Endodermal cell (in vitro differentiated cells): ENCODE measurements around the gene PHF19. TPM values are rescaled to one million over a fixed set of nuclear protein-coding genes. Genes with fewer than 3 reads are reported as not detected.
A peak's percentile ranks its signal among the peaks of the same experiment; 100 is the strongest.

ENCODE experiments used
- DNase-seq: peaks from one replicate; pipeline ENCODE4 v3.0.0-alpha.2; 2017
- H3K27ac ChIP-seq: 2 replicates; pipeline ENCODE4 v1.5.1; 2013; ENCODE audit warnings: mild to moderate bottlenecking, low read depth, low read length, moderate library complexity
- H3K27me3 ChIP-seq: 2 replicates; pipeline ENCODE4 v1.6.1; 2013; ENCODE audit warnings: mild to moderate bottlenecking, low read length, moderate library complexity; ENCODE audit not compliant: insufficient read depth, control insufficient read depth, poor library complexity, severe bottlenecking
- H3K36me3 ChIP-seq: 2 replicates; pipeline ENCODE4 v1.7.0; 2013; ENCODE audit warnings: mild to moderate bottlenecking, low read length, moderate library complexity; ENCODE audit not compliant: control insufficient read depth, insufficient read depth
- H3K4me1 ChIP-seq: one replicate; pipeline ENCODE4 v1.7.0; 2013; ENCODE audit warnings: low read length; ENCODE audit not compliant: control insufficient read depth, insufficient read depth
- H3K4me3 ChIP-seq: 2 replicates; pipeline ENCODE4 v1.5.1; 2013; ENCODE audit warnings: mild to moderate bottlenecking, low read length, moderate library complexity
- H3K9ac ChIP-seq: 2 replicates; pipeline ENCODE4 v1.6.1; 2013; ENCODE audit warnings: mild to moderate bottlenecking, low read length, moderate library complexity; ENCODE audit not compliant: poor library complexity, severe bottlenecking; ENCODE audit errors: extremely low read depth
- H3K9me3 ChIP-seq: 2 replicates; pipeline ENCODE4 v1.6.1; 2013; ENCODE audit warnings: mild to moderate bottlenecking, low read length, moderate library complexity; ENCODE audit not compliant: control insufficient read depth
- H3K27ac Mint-ChIP-seq: 2 replicates; pipeline ENCODE4 v1.8.0; 2020; ENCODE audit warnings: mixed read lengths
- H3K27me3 Mint-ChIP-seq: 2 replicates; pipeline ENCODE4 v1.8.0; 2021; ENCODE audit warnings: mild to moderate bottlenecking, mixed read lengths; ENCODE audit not compliant: insufficient read depth
- H3K36me3 Mint-ChIP-seq: 2 replicates; pipeline ENCODE4 v1.8.0; 2020; ENCODE audit warnings: low read depth, mixed read lengths
- H3K4me1 Mint-ChIP-seq: 2 replicates; pipeline ENCODE4 v1.8.0; 2020; ENCODE audit warnings: mixed read lengths
- H3K4me3 Mint-ChIP-seq: 2 replicates; pipeline ENCODE4 v1.8.0; 2020; ENCODE audit warnings: mild to moderate bottlenecking, moderate library complexity, mixed read lengths
- H3K9me3 Mint-ChIP-seq: 2 replicates; pipeline ENCODE4 v1.8.0; 2020; ENCODE audit warnings: mild to moderate bottlenecking, mixed read lengths
- WGBS, 2 experiments: methylation state at CpG; one replicate each; pipeline versions ENCODE4 v1.1.5 to v1.1.7; 2013; ENCODE audit warnings: missing lambda C conversion rate in 2 of 2, mixed read lengths in 1 of 2; ENCODE audit not compliant: insufficient coverage in 1 of 2, insufficient read length in 1 of 2; 5-methylcytosine and 5-hydroxymethylcytosine counted together
- total RNA-seq, 2 donors: library from RNA; stranded (reverse); fragmentation: NEBNext Ultra II Directional in 1 of 2; extraction: Animal tissue kit (Norgen Biotek cat#: 25700) in 1 of 2; gene quantifications; 2 replicates in 1 of 2; 3 replicates in 1 of 2; pipeline ENCODE4 v1.2.1, GENCODE V29; 2021
- TF ChIP-seq, protein P1 (sequence below): fragments of 200-600 bp; sonication (generic); conservative IDR thresholded peaks from 2 replicates; pipeline ENCODE4 v1.5.0; 2021; ENCODE audit warnings: antibody characterized with exemption, mild to moderate bottlenecking

PHF19 gene
- total RNA-seq, 2 donors from 2014 or later: 17.9 to 21.9 TPM

GRCh38 chr9:120867676-120868338, 9.2 kb downstream of the PHF19 start:
- no peak overlapping the region for H3K9ac ChIP-seq
- no peaks in the 10 kb centered on the region for H3K36me3 ChIP-seq
- Mint-ChIP-seq H3K36me3 (peaks cover 5% of the 10 kb centered on the region), H3K27ac (no peak overlapping the region), H3K27me3 (no peaks in the 10 kb centered on the region), H3K4me1 (peaks cover 2% of the 10 kb centered on the region), H3K9me3 (no peaks in the 10 kb centered on the region), H3K4me3 (peak overlapping the region; percentile 72)
- TF ChIP-seq, protein P1, sequence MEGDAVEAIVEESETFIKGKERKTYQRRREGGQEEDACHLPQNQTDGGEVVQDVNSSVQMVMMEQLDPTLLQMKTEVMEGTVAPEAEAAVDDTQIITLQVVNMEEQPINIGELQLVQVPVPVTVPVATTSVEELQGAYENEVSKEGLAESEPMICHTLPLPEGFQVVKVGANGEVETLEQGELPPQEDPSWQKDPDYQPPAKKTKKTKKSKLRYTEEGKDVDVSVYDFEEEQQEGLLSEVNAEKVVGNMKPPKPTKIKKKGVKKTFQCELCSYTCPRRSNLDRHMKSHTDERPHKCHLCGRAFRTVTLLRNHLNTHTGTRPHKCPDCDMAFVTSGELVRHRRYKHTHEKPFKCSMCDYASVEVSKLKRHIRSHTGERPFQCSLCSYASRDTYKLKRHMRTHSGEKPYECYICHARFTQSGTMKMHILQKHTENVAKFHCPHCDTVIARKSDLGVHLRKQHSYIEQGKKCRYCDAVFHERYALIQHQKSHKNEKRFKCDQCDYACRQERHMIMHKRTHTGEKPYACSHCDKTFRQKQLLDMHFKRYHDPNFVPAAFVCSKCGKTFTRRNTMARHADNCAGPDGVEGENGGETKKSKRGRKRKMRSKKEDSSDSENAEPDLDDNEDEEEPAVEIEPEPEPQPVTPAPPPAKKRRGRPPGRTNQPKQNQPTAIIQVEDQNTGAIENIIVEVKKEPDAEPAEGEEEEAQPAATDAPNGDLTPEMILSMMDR: no peak
- H3K27ac ChIP-seq: no peak overlapping the region
- no peaks in the 10 kb centered on the region for H3K9me3 ChIP-seq
- H3K27me3 ChIP-seq: no peaks in the 10 kb centered on the region
- H3K4me3 ChIP-seq: peak overlapping the region; percentile 67
- WGBS, 2 experiments: 95 to 97% methylated on average over 10 to 15 of the region's 15 CpGs
- DNase-seq: no peak
- H3K4me1 ChIP-seq: no peaks in the 10 kb centered on the region

- Histone ChIP-seq H3K27ac (no peak overlapping the region), H3K9me3 (no peaks in the 10 kb centered on the region), H3K9ac (no peak overlapping the region), H3K4me1 (no peaks in the 10 kb centered on the region), H3K4me3 (no peak overlapping the region), H3K36me3 (peaks cover 6% of the 10 kb centered on the region), H3K27me3 (no peaks in the 10 kb centered on the region)
- Mint-ChIP-seq H3K4me3 (no peak overlapping the region), H3K27me3 (no peaks in the 10 kb centered on the region), H3K27ac (no peak overlapping the region), H3K9me3 (no peaks in the 10 kb centered on the region), H3K4me1 (no peaks in the 10 kb centered on the region), H3K36me3 (no peaks in the 10 kb centered on the region)
- TF ChIP-seq, protein P1: no peak
- 89 to 91% methylated on average over 4 to 6 of the region's 6 CpGs for WGBS, 2 experiments
- DNase-seq: no peak
Observed at GRCh38 chr9:120866651-120867050, 10.3 kb downstream of the PHF19 start.

GRCh38 chr9:120865809-120866208, 11.2 kb downstream of the PHF19 start:
- Histone ChIP-seq H3K4me1 (no peaks in the 10 kb centered on the region), H3K27ac (no peak overlapping the region), H3K4me3 (no peak overlapping the region), H3K36me3 (peaks cover 12% of the 10 kb centered on the region), H3K9ac (no peak overlapping the region), H3K9me3 (no peaks in the 10 kb centered on the region), H3K27me3 (no peaks in the 10 kb centered on the region)
- no peaks in the 10 kb centered on the region for H3K36me3 Mint-ChIP-seq
- WGBS, 2 experiments: 89% methylated on average over 5 of the region's 5 CpGs; no CpG with 5 or more reads in 1 of the 2 experiments
- TF ChIP-seq, protein P1: no peak
- no peaks in the 10 kb centered on the region for H3K27me3 Mint-ChIP-seq
- no peak for DNase-seq
- H3K4me3 Mint-ChIP-seq: no peak overlapping the region
- no peak overlapping the region for H3K27ac Mint-ChIP-seq
- H3K9me3 Mint-ChIP-seq: no peaks in the 10 kb centered on the region
- H3K4me1 Mint-ChIP-seq: no peaks in the 10 kb centered on the region
